NOMO-1 (cell line): ENCODE measurements around the gene TBCD.

Source experiments
- DNase-seq, 2 experiments: peaks; one replicate each; lab custom pipeline; 2025; ENCODE audit not compliant: unreplicated experiment in 2 of 2; lab: John Stamatoyannopoulos, UW

The TBCD gene

GRCh38 chr17:82751571-82752370, at the start of gene TBCD:
Gene TBCD (plus strand): TSS chr17:82752065. CDS start chr17:82752194, 129 bp downstream.
- DNase-seq: peak; percentile 86 to 88

GRCh38 chr17:82702231-82702927, 49.5 kb upstream of the TBCD start:
- DNase-seq: no peak

GRCh38 chr17:82703036-82703745, 48.7 kb upstream of the TBCD start:
- no peak for DNase-seq

GRCh38 chr17:82703935-82704865, 47.7 kb upstream of the TBCD start:
- no peak for DNase-seq

- no peak for DNase-seq
Measured at GRCh38 chr17:82704886-82705285, 47.0 kb upstream of the TBCD start.

- no peak for DNase-seq
Measured at GRCh38 chr17:82705756-82706155, 46.1 kb upstream of the TBCD start.

GRCh38 chr17:82709024-82709675, 42.7 kb upstream of the TBCD start:
- DNase-seq: no peak

GRCh38 chr17:82709676-82710498, 42.0 kb upstream of the TBCD start:
- DNase-seq: no peak

- DNase-seq: no peak
Measured at GRCh38 chr17:82710499-82711232, 41.2 kb upstream of the TBCD start.

GRCh38 chr17:82713071-82713723, 38.7 kb upstream of the TBCD start:
- DNase-seq: no peak

GRCh38 chr17:82716203-82717010, 35.5 kb upstream of the TBCD start, which contains the start of gene FN3KRP:
Gene FN3KRP (plus strand): TSS chr17:82716706. CDS start chr17:82716756, 50 bp downstream.
- DNase-seq: peak; percentile 88 to 95

GRCh38 chr17:82718986-82719685, 32.7 kb upstream of the TBCD start:
- DNase-seq: no peak

GRCh38 chr17:82720204-82720603, 31.7 kb upstream of the TBCD start:
- no peak for DNase-seq

- DNase-seq: no peak
Measured at GRCh38 chr17:82722341-82723013, 29.4 kb upstream of the TBCD start.

GRCh38 chr17:82723169-82723807, 28.6 kb upstream of the TBCD start:
- DNase-seq: no peak
